T-cell (primary cell): ENCODE measurements around the gene AMBN. TPM values are rescaled to one million over a fixed set of nuclear protein-coding genes. Genes with fewer than 3 reads are reported as not detected.

Source experiments
- ATAC-seq, 4 experiments: fragments of 200-7000 bp in 3 of 4; fragments of 150-1000 bp in 1 of 4; cut with Tn5 transposase; replicated peaks in 1 of 4; 1 replicate in 3 of 4; 2 replicates in 1 of 4; pipeline ENCODE4 v1.10.0; 2021; ENCODE audit warnings: moderate library complexity in 3 of 4, mild to moderate bottlenecking in 2 of 4, moderate number of reproducible peaks in 1 of 4
- CTCF ChIA-PET, 2 donors: fragments of 300-600 bp; sonication (Branson Sonifier 250); formaldehyde crosslinking; loops; one replicate each; lab custom pipeline; 2022; ENCODE audit warnings: antibody characterized with exemption in 2 of 2; lab: Charles Lee
- POLR2A ChIA-PET, 2 donors: fragments of 300-600 bp; sonication (Branson Sonifier 250); formaldehyde crosslinking; loops; one replicate each; lab custom pipeline; 2022; ENCODE audit warnings: antibody characterized with exemption in 2 of 2; lab: Charles Lee
- DNase-seq, 35 experiments: peaks; one replicate each; pipeline versions ENCODE4 v3.0.0 to v3.0.0-alpha.2; 2013 to 2023
- H3K27ac ChIP-seq: one replicate; pipeline ENCODE4 v1.5.1; 2013; ENCODE audit warnings: low read length
- H3K27me3 ChIP-seq, 2 experiments: replicated peaks in 1 of 2; 1 replicate in 1 of 2; 2 replicates in 1 of 2; pipeline versions ENCODE4 v1.6.1 to v1.7.0; 2013; ENCODE audit warnings: low read length in 1 of 2, mixed read lengths in 1 of 2; ENCODE audit not compliant: control insufficient read depth in 2 of 2, insufficient read depth in 2 of 2; ENCODE audit errors: extremely low read depth in 1 of 2
- H3K36me3 ChIP-seq, 2 donors: 1 replicate in 1 of 2; 2 replicates in 1 of 2; pipeline versions ENCODE4 v1.6.1 to v1.7.0; 2013; ENCODE audit warnings: low read length in 1 of 2; ENCODE audit not compliant: control insufficient read depth in 2 of 2, insufficient read depth in 1 of 2; ENCODE audit errors: extremely low read depth in 1 of 2
- H3K4me1 ChIP-seq, 2 experiments: 1 replicate in 1 of 2; 2 replicates in 1 of 2; pipeline versions ENCODE4 v1.6.1 to v1.7.0; 2013; ENCODE audit warnings: low read length in 2 of 2, mixed read lengths in 1 of 2; ENCODE audit not compliant: insufficient read depth in 2 of 2, control insufficient read depth in 1 of 2; ENCODE audit errors: extremely low read depth in 1 of 2
- H3K4me3 ChIP-seq, 2 donors: 1 replicate in 1 of 2; 2 replicates in 1 of 2; pipeline versions ENCODE4 v1.5.1 to v1.7.0; 2013; ENCODE audit warnings: mild to moderate bottlenecking in 2 of 2, low read length in 1 of 2, moderate library complexity in 1 of 2; ENCODE audit not compliant: control insufficient read depth in 1 of 2; ENCODE audit errors: extremely low read depth in 1 of 2
- H3K9me3 ChIP-seq: 2 replicates; pipeline ENCODE4 v1.7.0; 2013
- H3K27ac Mint-ChIP-seq, 2 donors: one replicate each; pipeline ENCODE4 v1.8.0; 2020 to 2021; ENCODE audit warnings: mild to moderate bottlenecking in 2 of 2, mixed read lengths in 2 of 2
- H3K27me3 Mint-ChIP-seq, 2 donors: one replicate each; pipeline ENCODE4 v1.8.0; 2021 to 2022; ENCODE audit warnings: mixed read lengths in 2 of 2
- H3K36me3 Mint-ChIP-seq: one replicate; pipeline ENCODE4 v1.8.0; 2021; ENCODE audit warnings: mixed read lengths
- H3K4me1 Mint-ChIP-seq, 3 donors: one replicate each; pipeline ENCODE4 v1.8.0; 2020 to 2022; ENCODE audit warnings: mixed read lengths in 3 of 3, mild to moderate bottlenecking in 1 of 3
- H3K4me3 Mint-ChIP-seq, 3 donors: one replicate each; pipeline ENCODE4 v1.8.0; 2020 to 2022; ENCODE audit warnings: mild to moderate bottlenecking in 3 of 3, mixed read lengths in 3 of 3, moderate library complexity in 3 of 3
- H3K9me3 Mint-ChIP-seq, 3 donors: one replicate each; pipeline ENCODE4 v1.8.0; 2020 to 2022; ENCODE audit warnings: mixed read lengths in 3 of 3
- WGBS: methylation state at CpG from one replicate; pipeline ENCODE4 v1.1.5; 2013; ENCODE audit warnings: missing lambda C conversion rate; ENCODE audit not compliant: insufficient coverage; 5-methylcytosine and 5-hydroxymethylcytosine counted together
- total RNA-seq, 35 experiments: library from RNA in 6 of 35; stranded (reverse) in 6 of 35; fragments of 120-200 nt in 1 of 35; gene quantifications; one replicate each; pipeline versions ENCODE4 v1.2.1 to v1.2.4 and lab custom pipeline; 2013 to 2026

AMBN gene
- total RNA-seq, 5 donors from 2014 or later (not counting 1 experiment from before 2014, with no cell fraction given): not detected

DNA sequence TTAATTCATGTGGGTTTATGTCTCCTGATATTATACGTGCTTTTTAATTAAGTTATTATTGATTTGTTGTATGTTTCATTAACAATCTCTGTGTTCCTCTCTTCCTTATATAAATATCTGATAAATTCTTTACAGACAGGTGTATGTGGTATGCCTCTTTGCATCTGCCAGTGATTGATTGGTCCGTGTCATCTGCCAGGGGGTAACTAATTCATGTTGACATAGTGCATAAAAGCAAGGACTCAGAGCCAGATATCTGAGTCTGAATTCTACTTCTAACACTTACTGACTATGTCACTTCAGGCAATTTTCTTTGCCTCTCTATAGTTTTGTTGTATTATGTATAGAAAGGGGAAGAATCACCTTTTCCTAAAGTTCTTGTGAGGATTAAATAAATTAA lies 5.2 kb upstream of the AMBN start:
- CTCF ChIA-PET: no interaction called here
- Mint-ChIP-seq H3K4me3 (no peak overlapping the region), H3K9me3 (no peaks in the 10 kb centered on the region), H3K36me3 (no peaks in the 10 kb centered on the region), H3K27ac (no peak overlapping the region), H3K4me1 (peaks cover 0 to 2% (median 0%) of the 10 kb centered on the region in 3 donors), H3K27me3 (peaks cover 0 to 3% of the 10 kb centered on the region in 2 donors)
- H3K4me1 ChIP-seq: no peaks in the 10 kb centered on the region
- H3K4me3 ChIP-seq: no peak overlapping the region
- POLR2A ChIA-PET: interaction anchor here in 1 of 2 donors (0.6 kb wide), 1 partner anchor 217 kb away, joined by 3 read pairs; no protein-coding TSS in a partner anchor
- DNase-seq (no peak), ATAC-seq (no peak)
- H3K27me3 ChIP-seq: no peaks in the 10 kb centered on the region
- no peak overlapping the region for H3K27ac ChIP-seq
- WGBS: no CpG with 5 or more reads among the region's 2 CpGs
- no peaks in the 10 kb centered on the region for H3K36me3 ChIP-seq
- H3K9me3 ChIP-seq: no peaks in the 10 kb centered on the region

- Mint-ChIP-seq H3K27ac (no peak overlapping the region), H3K4me1 (peaks cover 0 to 4% (median 2%) of the 10 kb centered on the region in 3 donors), H3K9me3 (no peaks in the 10 kb centered on the region), H3K36me3 (no peaks in the 10 kb centered on the region), H3K27me3 (no peaks in the 10 kb centered on the region), H3K4me3 (no peak overlapping the region)
- Histone ChIP-seq H3K4me3 (no peak overlapping the region), H3K4me1 (no peaks in the 10 kb centered on the region), H3K27me3 (no peaks in the 10 kb centered on the region), H3K36me3 (no peaks in the 10 kb centered on the region), H3K27ac (no peak overlapping the region), H3K9me3 (no peaks in the 10 kb centered on the region)
- ChIA-PET POLR2A (no interaction called here), CTCF (interaction anchor here (1.0 to 1.3 kb wide), 2 partner anchors 9 to 13 kb away, joined by 3 read pairs; no protein-coding TSS in a partner anchor)
- DNase-seq: no peak
- no peak for ATAC-seq
Observed at GRCh38 chr4:70589785-70590184, 2.3 kb upstream of the AMBN start.

DNA sequence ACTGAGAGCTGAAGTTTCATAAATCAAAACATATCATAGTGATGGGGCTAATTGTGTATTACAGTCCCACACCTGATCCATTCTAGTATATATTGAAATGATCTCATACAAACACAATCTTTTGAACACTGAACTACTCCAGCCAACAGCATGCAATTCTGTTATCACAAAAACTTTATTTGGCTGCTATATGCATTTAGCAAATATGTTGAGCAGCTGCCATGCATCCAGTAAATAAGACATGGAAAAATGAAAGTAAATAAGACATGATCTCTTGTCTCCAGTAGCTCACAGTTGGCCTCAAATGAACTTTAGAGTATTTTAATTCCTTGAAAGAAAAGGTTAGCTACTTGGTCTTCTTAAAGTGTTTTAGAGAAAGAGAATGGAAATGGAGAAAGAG lies 2.1 kb downstream of the AMBN start:
- H3K9me3 Mint-ChIP-seq: no peaks in the 10 kb centered on the region
- H3K4me1 Mint-ChIP-seq: peaks cover 0 to 4% (median 2%) of the 10 kb centered on the region in 3 donors
- Histone ChIP-seq H3K27ac (no peak overlapping the region), H3K36me3 (no peaks in the 10 kb centered on the region), H3K4me3 (no peak overlapping the region), H3K27me3 (peaks cover 0 to 2% of the 10 kb centered on the region in 2 experiments), H3K4me1 (no peaks in the 10 kb centered on the region), H3K9me3 (no peaks in the 10 kb centered on the region)
- DNase-seq (no peak), ATAC-seq (no peak)
- H3K36me3 Mint-ChIP-seq: no peaks in the 10 kb centered on the region
- H3K27me3 Mint-ChIP-seq: peaks cover 0 to 3% of the 10 kb centered on the region in 2 donors
- no peak overlapping the region for H3K4me3 Mint-ChIP-seq
- no peak overlapping the region for H3K27ac Mint-ChIP-seq
- ChIA-PET POLR2A (interaction anchor here in 1 of 2 donors (0.6 kb wide), 1 partner anchor 101 kb away, joined by 6 read pairs; no protein-coding TSS in a partner anchor), CTCF (interaction anchor here in 1 of 2 donors (0.6 kb wide), 1 partner anchor 1712 kb away, joined by 3 read pairs; no protein-coding TSS in a partner anchor)

DNA sequence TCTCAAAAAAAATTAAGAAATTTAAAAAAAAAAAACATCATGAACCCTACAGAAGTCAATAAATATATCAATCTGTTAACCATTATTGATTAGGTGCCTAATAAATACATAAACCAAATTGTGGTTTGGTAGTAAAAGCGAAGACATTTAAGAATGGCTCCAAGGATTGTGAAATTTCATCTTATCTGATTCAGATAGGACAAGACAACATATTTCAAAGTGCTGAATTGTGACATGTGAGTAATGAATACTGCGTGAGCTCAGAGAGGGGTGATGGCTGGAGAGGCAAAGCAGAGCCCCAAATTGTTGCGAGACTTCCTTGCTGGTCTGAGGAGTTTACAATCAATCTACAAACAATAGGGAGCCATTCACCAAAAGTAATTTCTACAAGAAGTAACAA lies 8.2 kb downstream of the AMBN start:
- Mint-ChIP-seq H3K27me3 (peaks cover 0 to 7% of the 10 kb centered on the region in 2 donors), H3K36me3 (no peaks in the 10 kb centered on the region), H3K27ac (no peak overlapping the region), H3K4me3 (no peak overlapping the region), H3K4me1 (no peaks in the 10 kb centered on the region), H3K9me3 (no peaks in the 10 kb centered on the region)
- ATAC-seq: no peak
- no peak for DNase-seq
- no CpG with 5 or more reads among the region's 3 CpGs for WGBS
- no peaks in the 10 kb centered on the region for H3K9me3 ChIP-seq
- H3K4me1 ChIP-seq: no peaks in the 10 kb centered on the region
- CTCF ChIA-PET: interaction anchor here in 1 of 2 donors (0.8 to 1.7 kb wide), 4 partner anchors 358 to 1702 kb away, joined by 3 to 22 read pairs (median 6); no protein-coding TSS in a partner anchor
- H3K27me3 ChIP-seq: peaks cover 0 to 2% of the 10 kb centered on the region in 2 experiments
- H3K4me3 ChIP-seq: no peak overlapping the region
- H3K36me3 ChIP-seq: no peaks in the 10 kb centered on the region
- POLR2A ChIA-PET: no interaction called here
- no peak overlapping the region for H3K27ac ChIP-seq

DNA sequence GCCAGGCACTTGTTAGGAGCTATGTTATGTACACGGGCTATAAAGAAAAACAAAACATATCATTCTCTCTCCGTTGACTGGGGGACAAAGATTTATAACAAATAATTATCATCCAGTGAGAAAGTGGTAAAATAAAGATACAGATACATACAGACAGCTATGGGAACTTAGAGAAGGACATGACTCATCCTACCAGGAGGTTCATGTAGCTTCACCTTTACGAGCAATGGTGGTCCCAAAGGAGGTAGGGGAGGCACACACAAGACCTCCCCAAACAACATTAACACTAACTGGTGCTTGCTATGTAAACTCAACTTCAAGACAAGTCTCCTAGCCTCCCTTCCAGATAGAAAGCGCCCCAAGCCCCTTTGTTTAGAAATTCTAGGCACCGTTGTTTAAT lies 8.9 kb downstream of the AMBN start:
- ChIA-PET CTCF (interaction anchor here in 1 of 2 donors (0.8 to 1.7 kb wide), 7 partner anchors 357 to 1704 kb away, joined by 3 to 22 read pairs (median 4); no protein-coding TSS in a partner anchor), POLR2A (interaction anchor here in 1 of 2 donors (0.5 kb wide), 1 partner anchor 409 kb away, joined by 6 read pairs; no protein-coding TSS in a partner anchor)
- Mint-ChIP-seq H3K36me3 (no peaks in the 10 kb centered on the region), H3K4me1 (no peaks in the 10 kb centered on the region), H3K27me3 (peaks cover 0 to 7% of the 10 kb centered on the region in 2 donors), H3K4me3 (no peak overlapping the region), H3K27ac (no peak overlapping the region), H3K9me3 (no peaks in the 10 kb centered on the region)
- ATAC-seq (no peak), DNase-seq (no peak)
- Histone ChIP-seq H3K4me1 (no peaks in the 10 kb centered on the region), H3K36me3 (no peaks in the 10 kb centered on the region), H3K4me3 (no peak overlapping the region), H3K9me3 (no peaks in the 10 kb centered on the region), H3K27me3 (peaks cover 0 to under 1% of the 10 kb centered on the region in 2 experiments), H3K27ac (no peak overlapping the region)
- 100% methylated on average over 2 of the region's 5 CpGs for WGBS

- Histone ChIP-seq H3K36me3 (no peaks in the 10 kb centered on the region), H3K4me1 (no peaks in the 10 kb centered on the region), H3K27me3 (peaks cover 0 to 6% of the 10 kb centered on the region in 2 experiments), H3K9me3 (no peaks in the 10 kb centered on the region), H3K4me3 (no peak overlapping the region), H3K27ac (no peak overlapping the region)
- Mint-ChIP-seq H3K27me3 (peaks cover 0 to 7% of the 10 kb centered on the region in 2 donors), H3K9me3 (no peaks in the 10 kb centered on the region), H3K4me1 (no peaks in the 10 kb centered on the region), H3K27ac (no peak overlapping the region), H3K4me3 (no peak overlapping the region), H3K36me3 (no peaks in the 10 kb centered on the region)
- WGBS: no CpG with 5 or more reads among the region's 5 CpGs
- DNase-seq: peak; percentile 18 to 79 (median 57)
- ATAC-seq: peak; percentile 73 to 89 (median 77)
- POLR2A ChIA-PET: interaction anchor here in 1 of 2 donors (0.5 kb wide), 1 partner anchor 408 kb away, joined by 6 read pairs; no protein-coding TSS in a partner anchor
- CTCF ChIA-PET: interaction anchor here (0.6 to 1.7 kb wide), 10 partner anchors 356 to 1704 kb away, joined by 3 to 22 read pairs (median 3); no protein-coding TSS in a partner anchor
Observed at GRCh38 chr4:70601422-70602039, 9.5 kb downstream of the AMBN start.
